Loucy (cell line): ENCODE results near the gene SLC10A7.

ENCODE experiments used
- H2AFZ ChIP-seq: fragments of 200-600 bp; sonication (generic); 2 replicates; pipeline ENCODE4 v1.6.0; 2016; ENCODE audit warnings: antibody characterized with exemption, mild to moderate bottlenecking, low read length, moderate library complexity
- H3F3A ChIP-seq: fragments of 200-600 bp; 2 replicates; pipeline ENCODE4 v1.6.0; 2016; ENCODE audit warnings: antibody characterized with exemption, low read depth, mild to moderate bottlenecking
- H3K27me3 ChIP-seq: fragments of 200-600 bp; sonication (generic); 2 replicates; pipeline ENCODE4 v1.6.1; 2014; ENCODE audit warnings: low read length, mild to moderate bottlenecking; ENCODE audit not compliant: insufficient read depth, poor library complexity, severe bottlenecking
- H3K36me3 ChIP-seq: fragments of 200-600 bp; sonication (generic); 2 replicates; pipeline ENCODE4 v1.6.1; 2016; ENCODE audit warnings: low read length; ENCODE audit not compliant: insufficient read depth
- H3K4me1 ChIP-seq: fragments of 200-600 bp; sonication (generic); 2 replicates; pipeline ENCODE4 v1.5.1; 2014; ENCODE audit warnings: low read length, mild to moderate bottlenecking; ENCODE audit not compliant: insufficient read depth, poor library complexity, severe bottlenecking
- H3K4me2 ChIP-seq: fragments of 200-600 bp; sonication (generic); 2 replicates; pipeline ENCODE4 v1.6.0; 2014; ENCODE audit warnings: antibody characterized with exemption, low read length, low read depth, mild to moderate bottlenecking; ENCODE audit not compliant: poor library complexity, severe bottlenecking
- H3K4me3 ChIP-seq: fragments of 200-600 bp; sonication (generic); 2 replicates; pipeline ENCODE4 v1.5.1; 2014; ENCODE audit warnings: low read length, mild to moderate bottlenecking, mixed read lengths; ENCODE audit not compliant: poor library complexity, severe bottlenecking
- H3K79me2 ChIP-seq: fragments of 200-600 bp; sonication (generic); 2 replicates; pipeline ENCODE4 v1.6.1; 2014; ENCODE audit warnings: low read length; ENCODE audit not compliant: insufficient read depth
- H3K9ac ChIP-seq: fragments of 200-600 bp; sonication (generic); 2 replicates; pipeline ENCODE4 v1.6.0; 2014; ENCODE audit warnings: mild to moderate bottlenecking, low read depth, low read length, moderate library complexity; ENCODE audit not compliant: poor library complexity, severe bottlenecking
- H3K9me2 ChIP-seq: fragments of 200-600 bp; sonication (generic); replicated peaks from 2 replicates; pipeline ENCODE4 v1.6.1; 2016; ENCODE audit warnings: low read depth, low read length, mixed read lengths
- H3K9me3 ChIP-seq: fragments of 200-600 bp; sonication (generic); 2 replicates; pipeline ENCODE4 v1.6.1; 2014; ENCODE audit warnings: mild to moderate bottlenecking, antibody characterized with exemption, low read length, low read depth; ENCODE audit not compliant: insufficient read depth
- H4K20me1 ChIP-seq: fragments of 200-600 bp; sonication (generic); 2 replicates; pipeline ENCODE4 v1.6.0; 2014; ENCODE audit warnings: antibody characterized with exemption, low read length, mild to moderate bottlenecking; ENCODE audit not compliant: insufficient read depth, poor library complexity, severe bottlenecking
- EZH2phosphoT487 ChIP-seq: fragments of 200-600 bp; IDR thresholded peaks from 2 replicates; pipeline ENCODE4 v1.6.1; 2018; ENCODE audit warnings: antibody characterized with exemption, mild to moderate bottlenecking, moderate library complexity, borderline replicate concordance
- TF ChIP-seq, protein P1 (sequence below): fragments of 200-600 bp; sonication (generic); conservative IDR thresholded peaks from 2 replicates; pipeline ENCODE4 v1.5.1; 2014; ENCODE audit warnings: mild to moderate bottlenecking, antibody characterized with exemption, low read length

SLC10A7 gene

DNA sequence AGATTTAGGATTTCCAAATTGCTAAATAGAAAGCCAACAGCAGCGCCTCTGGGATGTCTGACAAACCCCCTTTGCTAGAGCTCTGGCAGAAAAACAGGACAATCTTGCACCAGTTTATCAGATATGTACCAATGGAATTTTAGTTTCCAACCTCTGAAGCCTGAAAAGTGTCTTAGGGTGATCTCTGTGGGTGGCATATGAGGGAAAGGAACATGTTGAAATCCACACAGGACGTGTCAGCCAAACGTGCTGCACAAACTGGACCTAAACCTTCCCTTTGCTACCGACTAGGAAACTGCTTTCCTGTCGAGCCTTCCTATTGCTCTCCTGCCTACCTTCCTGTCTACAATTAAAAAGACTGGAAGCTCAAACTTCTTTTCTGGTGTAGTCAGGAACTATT is 253.9 kb downstream of the SLC10A7 start:
- Histone ChIP-seq H3K9me3 (no peaks in the 10 kb centered on the region), H2AFZ (no peak overlapping the region), H3K27me3 (no peaks in the 10 kb centered on the region), H3K4me2 (no peak overlapping the region), H3K36me3 (no peaks in the 10 kb centered on the region), H3K9me2 (no peaks in the 10 kb centered on the region), H3F3A (no peaks in the 10 kb centered on the region), H3K9ac (no peak overlapping the region), H3K4me3 (no peak overlapping the region), H3K4me1 (no peaks in the 10 kb centered on the region), H3K79me2 (no peaks in the 10 kb centered on the region), H4K20me1 (no peaks in the 10 kb centered on the region)
- TF ChIP-seq, protein P1, sequence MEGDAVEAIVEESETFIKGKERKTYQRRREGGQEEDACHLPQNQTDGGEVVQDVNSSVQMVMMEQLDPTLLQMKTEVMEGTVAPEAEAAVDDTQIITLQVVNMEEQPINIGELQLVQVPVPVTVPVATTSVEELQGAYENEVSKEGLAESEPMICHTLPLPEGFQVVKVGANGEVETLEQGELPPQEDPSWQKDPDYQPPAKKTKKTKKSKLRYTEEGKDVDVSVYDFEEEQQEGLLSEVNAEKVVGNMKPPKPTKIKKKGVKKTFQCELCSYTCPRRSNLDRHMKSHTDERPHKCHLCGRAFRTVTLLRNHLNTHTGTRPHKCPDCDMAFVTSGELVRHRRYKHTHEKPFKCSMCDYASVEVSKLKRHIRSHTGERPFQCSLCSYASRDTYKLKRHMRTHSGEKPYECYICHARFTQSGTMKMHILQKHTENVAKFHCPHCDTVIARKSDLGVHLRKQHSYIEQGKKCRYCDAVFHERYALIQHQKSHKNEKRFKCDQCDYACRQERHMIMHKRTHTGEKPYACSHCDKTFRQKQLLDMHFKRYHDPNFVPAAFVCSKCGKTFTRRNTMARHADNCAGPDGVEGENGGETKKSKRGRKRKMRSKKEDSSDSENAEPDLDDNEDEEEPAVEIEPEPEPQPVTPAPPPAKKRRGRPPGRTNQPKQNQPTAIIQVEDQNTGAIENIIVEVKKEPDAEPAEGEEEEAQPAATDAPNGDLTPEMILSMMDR = no peak
- TF ChIP-seq EZH2phosphoT487 = no peak

DNA sequence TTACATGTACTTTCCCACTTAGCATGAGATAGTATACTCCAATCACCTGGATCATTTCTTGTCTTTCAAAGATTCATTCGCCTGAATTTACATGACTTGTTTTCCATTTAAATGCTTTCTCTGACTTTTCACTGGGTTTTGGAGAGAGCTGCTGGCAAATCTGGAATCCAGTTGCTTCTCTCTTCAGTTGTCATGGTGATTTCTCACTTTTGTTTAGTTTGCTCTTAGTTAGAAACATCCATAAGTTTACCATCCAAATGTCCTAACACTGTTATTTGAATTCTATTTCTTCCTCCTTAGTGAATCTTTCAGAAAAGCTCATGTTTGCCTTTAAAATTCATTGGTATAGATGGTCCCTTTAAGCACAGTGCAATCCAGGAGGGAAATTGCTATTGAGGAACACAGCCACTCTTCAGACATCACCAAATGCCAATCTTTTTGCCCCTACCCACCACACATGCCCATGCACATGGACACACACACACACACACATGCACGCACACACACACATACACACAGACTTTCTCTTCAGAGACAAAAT is 255.7 kb downstream of the SLC10A7 start:
- Histone ChIP-seq H4K20me1 (no peaks in the 10 kb centered on the region), H3K4me2 (no peak overlapping the region), H3K9ac (no peak overlapping the region), H3K4me1 (no peaks in the 10 kb centered on the region), H3K36me3 (no peaks in the 10 kb centered on the region), H2AFZ (no peak overlapping the region), H3K9me2 (no peaks in the 10 kb centered on the region), H3K27me3 (no peaks in the 10 kb centered on the region), H3K79me2 (no peaks in the 10 kb centered on the region), H3K9me3 (no peaks in the 10 kb centered on the region), H3K4me3 (no peak overlapping the region), H3F3A (no peaks in the 10 kb centered on the region)
- no peak for TF ChIP-seq EZH2phosphoT487
- TF ChIP-seq, protein P1 = no peak

DNA sequence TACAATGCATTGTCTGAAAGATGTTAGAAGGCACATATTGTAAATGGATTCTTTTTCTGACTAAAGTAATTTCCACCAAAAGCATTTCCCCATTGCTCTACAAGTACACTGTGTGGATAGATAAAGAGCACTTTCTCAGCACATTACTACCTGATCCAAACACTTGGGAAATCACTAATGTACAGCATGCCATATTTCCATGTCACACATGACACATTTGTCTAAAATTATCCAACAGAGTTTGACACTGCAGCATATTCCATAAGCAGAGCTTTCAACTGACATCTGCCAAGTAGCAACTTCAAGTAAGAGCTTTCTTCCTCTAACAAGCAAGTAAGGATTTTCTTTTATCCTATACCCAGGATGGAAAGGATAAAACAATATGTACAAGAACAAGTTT is 257.9 kb downstream of the SLC10A7 start:
- H3K9ac ChIP-seq = no peak overlapping the region
- TF ChIP-seq EZH2phosphoT487 = no peak
- TF ChIP-seq, protein P1 = no peak

More for the DNA sequence above, 257.9 kb downstream of the SLC10A7 start:
- no peak overlapping the region for H3K4me2 ChIP-seq
- H3K36me3 ChIP-seq = no peaks in the 10 kb centered on the region
- no peaks in the 10 kb centered on the region for H3F3A ChIP-seq
- H3K27me3 ChIP-seq = no peaks in the 10 kb centered on the region
- H3K79me2 ChIP-seq = no peaks in the 10 kb centered on the region
- no peaks in the 10 kb centered on the region for H3K9me2 ChIP-seq
- H4K20me1 ChIP-seq = no peaks in the 10 kb centered on the region
- H3K9me3 ChIP-seq = no peaks in the 10 kb centered on the region
- no peak overlapping the region for H3K4me3 ChIP-seq
- H2AFZ ChIP-seq = no peak overlapping the region
- H3K4me1 ChIP-seq = no peaks in the 10 kb centered on the region
